ENCODE results near the gene THSD1. TPM values are rescaled to one million over a fixed set of nuclear protein-coding genes. Genes with fewer than 3 reads are reported as not detected.
A peak's percentile ranks its signal among the peaks of the same experiment; 100 is the strongest.

THSD1 gene
- total and polyA plus RNA-seq, 10 of the 15 experiments (the other 5 are each of a cell fraction or from before 2014, with no cell fraction given) = 0.03 to 0.20 (median 0.13) TPM; not detected in 2

DNA sequence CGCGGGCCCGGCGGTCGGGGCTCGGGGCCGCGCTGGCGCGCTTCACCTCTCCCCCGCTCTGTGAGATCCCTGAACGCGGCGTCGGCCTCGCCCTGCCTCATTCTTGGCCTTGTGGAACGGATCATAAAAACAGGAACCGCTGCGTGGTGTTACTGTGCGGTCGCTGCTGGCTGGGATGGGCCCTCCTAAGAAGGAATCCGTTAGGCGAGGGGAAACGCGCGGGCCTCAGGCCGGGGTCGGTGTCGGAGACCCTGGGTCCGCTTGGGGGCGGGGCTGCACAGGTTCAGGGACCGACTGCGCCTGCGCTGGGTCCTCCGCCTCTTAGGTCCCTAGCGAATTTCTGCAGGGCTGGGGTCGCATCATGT, 49.7 kb upstream of the THSD1 start (continued):
- TF ChIP-seq, protein P1, sequence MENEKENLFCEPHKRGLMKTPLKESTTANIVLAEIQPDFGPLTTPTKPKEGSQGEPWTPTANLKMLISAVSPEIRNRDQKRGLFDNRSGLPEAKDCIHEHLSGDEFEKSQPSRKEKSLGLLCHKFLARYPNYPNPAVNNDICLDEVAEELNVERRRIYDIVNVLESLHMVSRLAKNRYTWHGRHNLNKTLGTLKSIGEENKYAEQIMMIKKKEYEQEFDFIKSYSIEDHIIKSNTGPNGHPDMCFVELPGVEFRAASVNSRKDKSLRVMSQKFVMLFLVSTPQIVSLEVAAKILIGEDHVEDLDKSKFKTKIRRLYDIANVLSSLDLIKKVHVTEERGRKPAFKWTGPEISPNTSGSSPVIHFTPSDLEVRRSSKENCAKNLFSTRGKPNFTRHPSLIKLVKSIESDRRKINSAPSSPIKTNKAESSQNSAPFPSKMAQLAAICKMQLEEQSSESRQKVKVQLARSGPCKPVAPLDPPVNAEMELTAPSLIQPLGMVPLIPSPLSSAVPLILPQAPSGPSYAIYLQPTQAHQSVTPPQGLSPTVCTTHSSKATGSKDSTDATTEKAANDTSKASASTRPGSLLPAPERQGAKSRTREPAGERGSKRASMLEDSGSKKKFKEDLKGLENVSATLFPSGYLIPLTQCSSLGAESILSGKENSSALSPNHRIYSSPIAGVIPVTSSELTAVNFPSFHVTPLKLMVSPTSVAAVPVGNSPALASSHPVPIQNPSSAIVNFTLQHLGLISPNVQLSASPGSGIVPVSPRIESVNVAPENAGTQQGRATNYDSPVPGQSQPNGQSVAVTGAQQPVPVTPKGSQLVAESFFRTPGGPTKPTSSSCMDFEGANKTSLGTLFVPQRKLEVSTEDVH (IDR thresholded peaks at IDR 0.05; ENCODE audit: low read depth, partially characterized antibody) = no peak
- TF ChIP-seq, protein P2, sequence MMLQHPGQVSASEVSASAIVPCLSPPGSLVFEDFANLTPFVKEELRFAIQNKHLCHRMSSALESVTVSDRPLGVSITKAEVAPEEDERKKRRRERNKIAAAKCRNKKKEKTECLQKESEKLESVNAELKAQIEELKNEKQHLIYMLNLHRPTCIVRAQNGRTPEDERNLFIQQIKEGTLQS (IDR thresholded peaks at IDR 0.05; ENCODE audit: borderline replicate concordance, extremely low read depth, low read depth, low read length) = no peak
- no peak for TF ChIP-seq CHD1 (IDR thresholded peaks at IDR 0.05; ENCODE audit: low read depth, low read length)
- no peak for TF ChIP-seq PML (IDR thresholded peaks at IDR 0.05; ENCODE audit: low read length)
- TF ChIP-seq GABPA (IDR thresholded peaks at IDR 0.05; ENCODE audit: low read depth) = no peak
- no peak for TF ChIP-seq HCFC1 (IDR thresholded peaks at IDR 0.05; ENCODE audit: low read length)
- no peak for TF ChIP-seq EED (IDR thresholded peaks at IDR 0.05; ENCODE audit: low read depth)
- no peak for TF ChIP-seq IKZF2 (IDR thresholded peaks at IDR 0.05)
- no peak for TF ChIP-seq KAT2A (conservative IDR thresholded peaks at IDR 0.05; ENCODE audit: control insufficient read depth, low read depth, low read length)
- TF ChIP-seq ZNF24 (IDR thresholded peaks at IDR 0.05) = no peak
- TF ChIP-seq, protein P3, sequence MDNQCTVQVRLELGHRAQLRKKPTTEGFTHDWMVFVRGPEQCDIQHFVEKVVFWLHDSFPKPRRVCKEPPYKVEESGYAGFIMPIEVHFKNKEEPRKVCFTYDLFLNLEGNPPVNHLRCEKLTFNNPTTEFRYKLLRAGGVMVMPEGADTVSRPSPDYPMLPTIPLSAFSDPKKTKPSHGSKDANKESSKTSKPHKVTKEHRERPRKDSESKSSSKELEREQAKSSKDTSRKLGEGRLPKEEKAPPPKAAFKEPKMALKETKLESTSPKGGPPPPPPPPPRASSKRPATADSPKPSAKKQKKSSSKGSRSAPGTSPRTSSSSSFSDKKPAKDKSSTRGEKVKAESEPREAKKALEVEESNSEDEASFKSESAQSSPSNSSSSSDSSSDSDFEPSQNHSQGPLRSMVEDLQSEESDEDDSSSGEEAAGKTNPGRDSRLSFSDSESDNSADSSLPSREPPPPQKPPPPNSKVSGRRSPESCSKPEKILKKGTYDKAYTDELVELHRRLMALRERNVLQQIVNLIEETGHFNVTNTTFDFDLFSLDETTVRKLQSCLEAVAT (IDR thresholded peaks at IDR 0.05) = no peak
- no peak for TF ChIP-seq SKIL (IDR thresholded peaks at IDR 0.05; ENCODE audit: low read depth, poor library complexity, severe bottlenecking)
- TF ChIP-seq MYC (IDR thresholded peaks at IDR 0.05; ENCODE audit: insufficient read depth, insufficient read length, insufficient replicate concordance, low read length, severe bottlenecking) = no peak
- no peak for TF ChIP-seq PAX8 (IDR thresholded peaks at IDR 0.05)
- peak; percentile 33 for TF ChIP-seq KLF5 (IDR thresholded peaks at IDR 0.05; ENCODE audit: partially characterized antibody)
- peak; percentile 49; the same call in 1 of the 2 replicates for TF ChIP-seq SPI1 (IDR thresholded peaks at IDR 0.05; ENCODE audit: borderline replicate concordance, insufficient read depth, low read depth, low read length)
- TF ChIP-seq MYB (IDR thresholded peaks at IDR 0.05; ENCODE audit: borderline replicate concordance, low read depth, low read length) = no peak
- 0 out of 2 replicates have a peak, but pooled peaks have one; percentile 69 for TF ChIP-seq ASH2L (IDR thresholded peaks at IDR 0.05; ENCODE audit: borderline replicate concordance, low read depth)
- TF ChIP-seq IRF3 (IDR thresholded peaks at IDR 0.05) = no peak
- TF ChIP-seq ESRRA (IDR thresholded peaks at IDR 0.05; ENCODE audit: low read length) = no peak
- TF ChIP-seq SIN3A (IDR thresholded peaks at IDR 0.05; ENCODE audit: low read depth, low read length) = peak; percentile 37; the same call in 1 of the 2 replicates
- TF ChIP-seq LARP7 (IDR thresholded peaks at IDR 0.05) = peak; percentile 76
- TF ChIP-seq CEBPB (IDR thresholded peaks at IDR 0.05; ENCODE audit: borderline replicate concordance in 1 of 2, low read depth in 2 of 2, low read length in 2 of 2) = no peak
- TF ChIP-seq NFYB (IDR thresholded peaks at IDR 0.05; ENCODE audit: insufficient read depth, low read depth, low read length) = no peak
- no peak for TF ChIP-seq SREBF2 (IDR thresholded peaks at IDR 0.05; ENCODE audit: low read length)
- no peak for TF ChIP-seq POLR2A (IDR thresholded peaks at IDR 0.05; ENCODE audit: low read depth, low read length)
